WI38 (cell line): ENCODE measurements around the gene GNMT.
A peak's percentile ranks its signal among the peaks of the same experiment; 100 is the strongest.

Experiments
- H3K4me3 ChIP-seq: 2 replicates; pipeline ENCODE4 v1.5.1; 2011; ENCODE audit warnings: low read depth, mild to moderate bottlenecking, control low read depth, low read length
- CTCF ChIP-seq: IDR thresholded peaks from 2 replicates; pipeline ENCODE4 v1.5.1; 2012; ENCODE audit warnings: low read depth, mild to moderate bottlenecking, control low read depth, low read length

The GNMT gene

GRCh38 chr6:42969934-42970333, 9.4 kb downstream of the GNMT start:
- TF ChIP-seq CTCF = no peak
- no peak overlapping the region for H3K4me3 ChIP-seq

DNA sequence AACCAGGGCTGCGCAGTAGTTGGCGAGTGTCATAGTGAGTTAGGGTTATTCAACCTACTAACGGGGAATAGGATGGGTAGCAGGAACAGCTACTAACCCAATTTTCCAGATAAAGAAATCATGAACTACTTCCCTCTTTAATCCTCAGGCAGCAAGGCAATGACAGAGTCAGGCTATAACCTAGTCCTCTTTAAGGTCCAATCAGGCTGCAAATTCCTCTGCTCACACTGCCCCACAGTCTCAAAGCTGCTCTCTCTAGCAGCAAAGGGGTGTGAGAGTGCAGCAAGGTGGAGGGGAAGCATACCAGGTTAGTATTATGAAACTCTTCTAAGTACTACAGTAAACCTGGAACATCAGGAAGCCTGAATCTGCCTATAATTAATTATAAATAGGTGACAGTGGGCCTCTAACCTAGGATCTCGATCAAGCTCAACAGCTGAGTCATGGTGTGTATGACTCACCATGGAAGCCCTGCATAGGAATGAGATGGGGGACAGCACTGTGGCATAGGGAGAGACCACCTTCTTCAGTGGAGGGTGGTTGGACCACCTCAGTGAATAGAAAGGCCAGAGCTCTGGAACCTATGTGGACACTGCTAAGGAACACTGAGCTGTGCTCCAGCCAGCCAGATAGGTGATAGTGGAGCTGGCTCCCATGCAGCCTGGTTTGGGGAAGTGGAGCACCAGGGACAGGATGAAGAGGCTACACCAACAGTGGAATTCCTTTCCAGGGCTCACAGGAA, 10.5 kb downstream of the GNMT start:
- H3K4me3 ChIP-seq = no peak overlapping the region
- TF ChIP-seq CTCF = no peak

GRCh38 chr6:42971746-42972327, 11.3 kb downstream of the GNMT start:
- TF ChIP-seq CTCF = no peak
- H3K4me3 ChIP-seq = no peak overlapping the region

DNA sequence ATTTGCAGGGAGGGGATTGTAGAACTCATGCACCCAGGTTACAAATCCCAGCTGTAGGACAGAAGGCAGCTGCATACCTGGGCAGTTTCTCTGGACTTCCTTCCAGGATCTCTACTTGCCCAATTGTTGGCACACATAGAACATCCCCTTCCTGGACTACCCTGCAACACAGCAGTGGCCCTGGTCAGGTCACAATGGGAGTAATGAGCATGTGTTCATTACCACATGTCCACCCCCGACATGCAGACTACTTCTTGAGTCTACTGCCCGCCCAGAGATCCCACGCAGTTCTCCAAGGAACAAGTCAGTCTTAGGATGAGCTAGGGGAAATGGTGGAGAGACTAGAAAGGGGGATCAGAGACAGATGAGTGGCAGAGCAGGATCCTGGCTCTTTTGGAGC, 13.4 kb downstream of the GNMT start:
- no peak overlapping the region for H3K4me3 ChIP-seq
- no peak for TF ChIP-seq CTCF

- no peak overlapping the region for H3K4me3 ChIP-seq
- no peak for TF ChIP-seq CTCF
Measured at GRCh38 chr6:42974919-42975505, 14.5 kb downstream of the GNMT start.

- TF ChIP-seq CTCF = no peak
- peak overlapping the region; percentile 80 for H3K4me3 ChIP-seq
Measured at GRCh38 chr6:42978487-42978838, 17.9 kb downstream of the GNMT start.

- no peak for TF ChIP-seq CTCF
- H3K4me3 ChIP-seq = peak within 1 kb of the TSS; percentile 80
Measured at GRCh38 chr6:42978839-42979522, 18.4 kb downstream of the GNMT start, which contains the start of gene PEX6. Gene PEX6, minus strand, starts transcription at chr6:42979181. Its CDS starts 31 bp downstream, at chr6:42979150.
